ENCODE measurements around the gene KLHDC7A.

KLHDC7A gene

DNA sequence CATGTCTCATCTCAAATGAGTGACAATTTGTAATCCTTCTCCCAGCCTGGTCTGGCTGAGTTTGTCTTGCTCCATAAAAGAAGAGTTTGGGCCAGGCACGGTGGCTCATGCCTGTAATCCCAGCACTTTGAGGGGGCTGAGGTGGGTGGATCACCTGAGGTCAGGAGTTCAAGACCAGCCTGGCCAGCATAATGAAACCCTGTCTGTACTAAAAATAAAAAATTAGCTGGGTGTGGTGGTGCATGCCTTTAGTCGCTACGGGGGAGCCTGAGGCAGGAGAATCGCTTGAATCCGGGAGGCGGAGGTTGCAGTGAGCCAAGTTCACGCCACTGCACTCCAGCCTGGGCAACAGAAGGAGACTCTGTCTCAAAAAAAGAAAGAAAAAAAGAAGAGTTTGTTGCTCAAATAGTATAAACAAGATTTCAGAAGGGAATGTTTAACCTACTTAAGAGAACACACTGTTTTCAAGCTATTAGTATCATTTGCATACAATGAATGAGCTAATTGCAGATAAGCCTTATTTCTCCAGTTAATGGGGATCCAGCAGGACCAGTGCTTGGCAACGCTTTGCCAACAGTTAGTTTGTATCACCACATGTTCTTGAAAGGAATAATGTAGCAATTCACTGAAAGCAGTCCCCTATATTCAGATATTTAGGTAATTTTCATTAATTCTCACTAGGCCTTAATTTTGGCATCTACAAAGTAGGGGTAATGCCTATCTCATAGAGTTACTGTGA is 15.9 kb downstream of the KLHDC7A start:
- no peak overlapping the region for H2AK5ac ChIP-seq (ENCODE audit: low read length, severe bottlenecking)
- no peak overlapping the region for H4K8ac ChIP-seq (ENCODE audit: low read length)
- H3K27me3 ChIP-seq (ENCODE audit: control insufficient read depth in 1 of 2, insufficient read depth in 1 of 2, low read length in 2 of 2), result peaks cover 0 to 15% of the 10 kb centered on the region in 2 experiments
- no peak overlapping the region for H3K18ac ChIP-seq (ENCODE audit: low read depth in 1 of 2, low read length in 2 of 2)
- H4K91ac ChIP-seq (ENCODE audit: low read length), result no peak overlapping the region
- H3K4me2 ChIP-seq (ENCODE audit: low read length, poor library complexity, severe bottlenecking), result no peak overlapping the region
- no peak overlapping the region for H3K14ac ChIP-seq (ENCODE audit: low read length in 2 of 2)
- no peak overlapping the region for H2BK5ac ChIP-seq (ENCODE audit: low read depth, low read length, poor library complexity, severe bottlenecking)
- no peaks in the 10 kb centered on the region for H3K79me1 ChIP-seq (replicated peaks; ENCODE audit: low read length, poor library complexity, severe bottlenecking)
- no peak for DNase-seq
- H3K9me3 ChIP-seq (ENCODE audit: control insufficient read depth, low read length), result no peaks in the 10 kb centered on the region
- no peak overlapping the region for H2AFZ ChIP-seq (ENCODE audit: low read depth, low read length)
- no peak overlapping the region for H2BK12ac ChIP-seq (ENCODE audit: low read length in 2 of 2)
- H3K9ac ChIP-seq (ENCODE audit: low read length), result no peak overlapping the region
- no peak overlapping the region for H3K27ac ChIP-seq (ENCODE audit: low read length, poor library complexity, severe bottlenecking)
- H3K36me3 ChIP-seq (ENCODE audit: control insufficient read depth in 1 of 2, insufficient read depth in 2 of 2, low read depth in 1 of 2, low read length in 2 of 2), result no peaks in the 10 kb centered on the region
- no peak overlapping the region for H3K4ac ChIP-seq (ENCODE audit: low read depth in 1 of 2, low read length in 2 of 2)
- no peak overlapping the region for H3K4me3 ChIP-seq (ENCODE audit: insufficient read depth in 1 of 2, low read depth in 1 of 2, low read length in 2 of 2)
- no peak overlapping the region for H2BK15ac ChIP-seq (ENCODE audit: low read depth, poor library complexity, severe bottlenecking)
- no peak overlapping the region for H2BK120ac ChIP-seq (ENCODE audit: low read depth, low read length)
- H3K23ac ChIP-seq (ENCODE audit: low read length in 2 of 2), result no peak overlapping the region
- no peaks in the 10 kb centered on the region for H3K4me1 ChIP-seq (ENCODE audit: control insufficient read depth, insufficient read depth, low read depth, low read length)
- 93% methylated on average over 6 of the region's 8 CpGs for WGBS

DNA sequence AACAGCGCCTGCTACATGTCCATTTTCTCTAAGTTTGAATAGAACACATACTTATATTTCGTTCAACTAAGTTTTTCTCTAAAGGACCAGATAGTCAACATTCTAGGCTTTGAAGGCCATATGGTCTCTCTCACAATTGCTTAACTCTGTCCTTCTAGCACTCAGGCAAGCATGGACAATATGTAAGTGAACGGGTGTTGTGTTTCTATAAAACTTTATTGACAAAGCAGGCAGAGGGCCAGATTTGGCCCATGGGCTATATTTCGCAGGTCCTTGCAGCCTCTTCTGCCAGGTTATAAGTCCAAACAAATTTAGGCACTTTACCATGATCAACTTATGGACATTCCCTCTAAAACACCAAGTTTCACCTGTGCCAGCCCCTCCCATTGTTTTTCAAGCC is 21.1 kb downstream of the KLHDC7A start:
- no peaks in the 10 kb centered on the region for H3K36me3 ChIP-seq (ENCODE audit: control insufficient read depth in 1 of 2, insufficient read depth in 2 of 2, low read depth in 1 of 2, low read length in 2 of 2)
- no peak overlapping the region for H3K14ac ChIP-seq (ENCODE audit: low read length in 2 of 2)
- 76% methylated on average over 4 of the region's 4 CpGs for WGBS
- no peak overlapping the region for H3K23ac ChIP-seq (ENCODE audit: low read length in 2 of 2)
- no peaks in the 10 kb centered on the region for H3K4me1 ChIP-seq (ENCODE audit: control insufficient read depth, insufficient read depth, low read depth, low read length)
- no peak overlapping the region for H3K27ac ChIP-seq (ENCODE audit: low read length, poor library complexity, severe bottlenecking)
- H2BK5ac ChIP-seq (ENCODE audit: low read depth, low read length, poor library complexity, severe bottlenecking), result no peak overlapping the region
- H3K27me3 ChIP-seq (ENCODE audit: control insufficient read depth in 1 of 2, insufficient read depth in 1 of 2, low read length in 2 of 2), result no peaks in the 10 kb centered on the region
- no peak overlapping the region for H2BK12ac ChIP-seq (ENCODE audit: low read length in 2 of 2)
- H3K4me3 ChIP-seq (ENCODE audit: insufficient read depth in 1 of 2, low read depth in 1 of 2, low read length in 2 of 2), result no peak overlapping the region
- no peaks in the 10 kb centered on the region for H3K79me1 ChIP-seq (replicated peaks; ENCODE audit: low read length, poor library complexity, severe bottlenecking)
- no peak overlapping the region for H3K4ac ChIP-seq (ENCODE audit: low read depth in 1 of 2, low read length in 2 of 2)
- no peak overlapping the region for H2AK5ac ChIP-seq (ENCODE audit: low read length, severe bottlenecking)
- no peak overlapping the region for H3K4me2 ChIP-seq (ENCODE audit: low read length, poor library complexity, severe bottlenecking)
- H2AFZ ChIP-seq (ENCODE audit: low read depth, low read length), result no peak overlapping the region
- no peak overlapping the region for H3K18ac ChIP-seq (ENCODE audit: low read depth in 1 of 2, low read length in 2 of 2)
- no peaks in the 10 kb centered on the region for H3K9me3 ChIP-seq (ENCODE audit: control insufficient read depth, low read length)
- no peak overlapping the region for H2BK15ac ChIP-seq (ENCODE audit: low read depth, poor library complexity, severe bottlenecking)
- H4K91ac ChIP-seq (ENCODE audit: low read length), result no peak overlapping the region
- H2BK120ac ChIP-seq (ENCODE audit: low read depth, low read length), result no peak overlapping the region
- H3K9ac ChIP-seq (ENCODE audit: low read length), result no peak overlapping the region
- no peak overlapping the region for H4K8ac ChIP-seq (ENCODE audit: low read length)
- no peak for DNase-seq

DNA sequence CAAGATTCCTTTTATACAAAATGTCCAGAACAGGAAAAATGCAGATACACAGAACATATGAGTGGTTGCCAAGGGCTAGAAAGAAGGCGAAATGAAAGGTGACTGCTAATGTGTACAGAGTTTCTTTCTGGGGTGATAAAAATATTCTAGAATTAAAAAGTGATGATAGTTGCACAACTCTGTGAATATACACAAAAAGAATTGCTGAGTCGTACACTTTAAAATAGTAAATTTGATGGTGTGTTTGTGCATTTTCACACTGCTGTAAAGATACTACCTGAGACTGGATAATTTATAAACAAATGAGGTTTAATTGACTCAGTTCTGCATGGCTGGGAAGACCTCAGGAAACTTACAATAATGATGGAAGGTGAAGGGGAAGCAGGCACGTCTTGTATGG is 23.9 kb downstream of the KLHDC7A start:
- H3K79me1 ChIP-seq (replicated peaks; ENCODE audit: low read length, poor library complexity, severe bottlenecking), result no peaks in the 10 kb centered on the region
- H3K18ac ChIP-seq (ENCODE audit: low read depth in 1 of 2, low read length in 2 of 2), result no peak overlapping the region
- H2AK5ac ChIP-seq (ENCODE audit: low read length, severe bottlenecking), result no peak overlapping the region
- H3K27ac ChIP-seq (ENCODE audit: low read length, poor library complexity, severe bottlenecking), result no peak overlapping the region
- no peak overlapping the region for H3K23ac ChIP-seq (ENCODE audit: low read length in 2 of 2)
- H3K9ac ChIP-seq (ENCODE audit: low read length), result no peak overlapping the region
- H2BK12ac ChIP-seq (ENCODE audit: low read length in 2 of 2), result no peak overlapping the region
- no peaks in the 10 kb centered on the region for H3K36me3 ChIP-seq (ENCODE audit: control insufficient read depth in 1 of 2, insufficient read depth in 2 of 2, low read depth in 1 of 2, low read length in 2 of 2)
- H3K9me3 ChIP-seq (ENCODE audit: control insufficient read depth, low read length), result peaks cover 2% of the 10 kb centered on the region
- H2BK5ac ChIP-seq (ENCODE audit: low read depth, low read length, poor library complexity, severe bottlenecking), result no peak overlapping the region
- no peak overlapping the region for H4K8ac ChIP-seq (ENCODE audit: low read length)
- no peak overlapping the region for H3K14ac ChIP-seq (ENCODE audit: low read length in 2 of 2)
- no peak overlapping the region for H2AFZ ChIP-seq (ENCODE audit: low read depth, low read length)
- H3K4me3 ChIP-seq (ENCODE audit: insufficient read depth in 1 of 2, low read depth in 1 of 2, low read length in 2 of 2), result no peak overlapping the region
- no peak overlapping the region for H2BK120ac ChIP-seq (ENCODE audit: low read depth, low read length)
- DNase-seq, result no peak
- no peaks in the 10 kb centered on the region for H3K27me3 ChIP-seq (ENCODE audit: control insufficient read depth in 1 of 2, insufficient read depth in 1 of 2, low read length in 2 of 2)
- H3K4me2 ChIP-seq (ENCODE audit: low read length, poor library complexity, severe bottlenecking), result no peak overlapping the region
- 67% methylated on average over 2 of the region's 3 CpGs for WGBS
- H3K4me1 ChIP-seq (ENCODE audit: control insufficient read depth, insufficient read depth, low read depth, low read length), result no peaks in the 10 kb centered on the region
- H4K91ac ChIP-seq (ENCODE audit: low read length), result no peak overlapping the region
- H2BK15ac ChIP-seq (ENCODE audit: low read depth, poor library complexity, severe bottlenecking), result no peak overlapping the region
- no peak overlapping the region for H3K4ac ChIP-seq (ENCODE audit: low read depth in 1 of 2, low read length in 2 of 2)

DNA sequence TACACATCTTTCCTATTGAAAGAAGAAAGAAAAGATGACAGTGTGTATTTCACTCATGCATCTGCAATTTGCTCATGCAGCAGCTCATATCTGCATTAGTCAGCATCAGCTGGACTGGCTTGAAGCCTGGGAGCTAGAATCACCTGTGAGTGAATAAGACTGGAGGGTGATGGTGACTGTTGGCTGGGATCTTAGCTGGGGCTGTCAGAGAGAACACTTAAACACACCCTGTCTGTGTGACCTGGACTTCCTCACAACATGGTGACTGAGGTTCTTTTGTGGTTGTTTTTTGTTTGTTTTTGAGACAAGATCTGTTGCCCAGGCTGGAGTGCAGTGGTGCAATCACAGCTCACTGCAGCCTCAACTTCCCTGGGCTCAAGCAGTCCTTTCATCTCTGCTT is 24.9 kb downstream of the KLHDC7A start:
- Histone ChIP-seq H3K4me3 (ENCODE audit: insufficient read depth in 1 of 2, low read depth in 1 of 2, low read length in 2 of 2) (no peak overlapping the region), H3K27me3 (ENCODE audit: control insufficient read depth in 1 of 2, insufficient read depth in 1 of 2, low read length in 2 of 2) (no peaks in the 10 kb centered on the region), H4K91ac (ENCODE audit: low read length) (no peak overlapping the region), H2AK5ac (ENCODE audit: low read length, severe bottlenecking) (no peak overlapping the region), H3K79me1 (replicated peaks; ENCODE audit: low read length, poor library complexity, severe bottlenecking) (no peaks in the 10 kb centered on the region), H3K4ac (ENCODE audit: low read depth in 1 of 2, low read length in 2 of 2) (no peak overlapping the region), H3K14ac (ENCODE audit: low read length in 2 of 2) (no peak overlapping the region), H2BK12ac (ENCODE audit: low read length in 2 of 2) (no peak overlapping the region), H3K4me2 (ENCODE audit: low read length, poor library complexity, severe bottlenecking) (no peak overlapping the region), H2BK15ac (ENCODE audit: low read depth, poor library complexity, severe bottlenecking) (no peak overlapping the region), H3K4me1 (ENCODE audit: control insufficient read depth, insufficient read depth, low read depth, low read length) (no peaks in the 10 kb centered on the region), H3K9ac (ENCODE audit: low read length) (no peak overlapping the region), H3K27ac (ENCODE audit: low read length, poor library complexity, severe bottlenecking) (no peak overlapping the region), H4K8ac (ENCODE audit: low read length) (no peak overlapping the region), H2BK5ac (ENCODE audit: low read depth, low read length, poor library complexity, severe bottlenecking) (no peak overlapping the region), H3K18ac (ENCODE audit: low read depth in 1 of 2, low read length in 2 of 2) (no peak overlapping the region), H2AFZ (ENCODE audit: low read depth, low read length) (no peak overlapping the region), H3K23ac (ENCODE audit: low read length in 2 of 2) (no peak overlapping the region), H3K9me3 (ENCODE audit: control insufficient read depth, low read length) (peaks cover 2% of the 10 kb centered on the region), H3K36me3 (ENCODE audit: control insufficient read depth in 1 of 2, insufficient read depth in 2 of 2, low read depth in 1 of 2, low read length in 2 of 2) (no peaks in the 10 kb centered on the region), H2BK120ac (ENCODE audit: low read depth, low read length) (no peak overlapping the region)
- DNase-seq, result no peak
